Measurements from ENCODE around the gene ZBED2. TPM values are rescaled to one million over a fixed set of nuclear protein-coding genes. Genes with fewer than 3 reads are reported as not detected.
A peak's percentile ranks its signal among the peaks of the same experiment; 100 is the strongest.

The ZBED2 gene
- total and polyA plus RNA-seq, 2 experiments from 2014 or later: not detected

DNA sequence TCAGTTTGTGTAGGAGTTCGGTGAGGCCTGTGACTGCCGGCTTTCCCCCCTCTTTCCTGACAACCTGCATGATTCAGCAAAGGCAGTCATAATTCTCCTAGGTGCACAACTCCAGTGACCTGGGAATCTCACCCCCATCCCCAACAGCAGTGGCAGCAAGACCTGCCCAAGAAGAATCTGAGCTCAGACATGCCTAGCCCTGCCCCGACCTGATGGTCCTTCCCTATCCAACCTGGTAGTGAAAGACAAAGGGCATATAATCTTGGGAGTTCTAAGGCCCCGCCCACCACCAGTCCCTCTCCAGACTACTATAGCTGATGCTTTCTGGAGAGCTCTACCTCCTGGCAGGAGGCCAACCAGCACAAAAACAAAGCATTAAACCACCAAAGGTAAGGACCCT is 44.2 kb upstream of the ZBED2 start:
- Histone ChIP-seq H4K20me1 (replicated peaks; ENCODE audit: insufficient read depth) (no peaks in the 10 kb centered on the region), H3K9me2 (ENCODE audit: insufficient read depth) (no peaks in the 10 kb centered on the region), H3K79me2 (replicated peaks; ENCODE audit: insufficient read depth) (no peaks in the 10 kb centered on the region), H2AFZ (no peak overlapping the region), H3K4me2 (no peak overlapping the region), H3K27me3 (ENCODE audit: insufficient read depth) (no peaks in the 10 kb centered on the region), H3K27ac (ENCODE audit: low read depth) (no peak overlapping the region), H3K4me3 (no peak overlapping the region), H3F3A (replicated peaks; ENCODE audit: low read depth) (no peaks in the 10 kb centered on the region), H3K36me3 (ENCODE audit: insufficient read depth) (no peaks in the 10 kb centered on the region), H3K4me1 (ENCODE audit: insufficient read depth) (no peaks in the 10 kb centered on the region)
- Mint-ChIP-seq H3K27me3 (ENCODE audit: insufficient read depth, low read depth, poor library complexity) (peaks cover 2% of the 10 kb centered on the region), H3K4me3 (no peak overlapping the region), H3K36me3 (ENCODE audit: low read depth) (peaks cover 7% of the 10 kb centered on the region; the same call in 2 of the 3 replicates), H3K4me1 (no peaks in the 10 kb centered on the region), H3K27ac (no peak overlapping the region), H3K9me3 (peaks cover 14% of the 10 kb centered on the region; the same call in 2 of the 3 replicates)
- no peak for ATAC-seq
- peak; percentile 6 for DNase-seq (ENCODE audit: low spot score)
- TF ChIP-seq REST (IDR thresholded peaks at IDR 0.05; ENCODE audit: unreplicated experiment): no peak
- TF ChIP-seq EZH2phosphoT487 (IDR thresholded peaks at IDR 0.05; ENCODE audit: unreplicated experiment): no peak
- TF ChIP-seq NANOG (IDR thresholded peaks at IDR 0.05; ENCODE audit: borderline replicate concordance): no peak
- no peak for TF ChIP-seq ZNF114 (CRISPR knock-in tag; IDR thresholded peaks at IDR 0.05)
- no peak for TF ChIP-seq POLR2AphosphoS5 (IDR thresholded peaks at IDR 0.05; ENCODE audit: low read depth)
- no peak for TF ChIP-seq EZH2 (IDR thresholded peaks at IDR 0.05; ENCODE audit: low read depth, unreplicated experiment)
- TF ChIP-seq ZNF462 (CRISPR knock-in tag; IDR thresholded peaks at IDR 0.05): no peak

All from GM23338 (cell line).